H9 (cell line): ENCODE results near the gene SLC17A2. TPM values are rescaled to one million over a fixed set of nuclear protein-coding genes. Genes with fewer than 3 reads are reported as not detected.

Source experiments
- DNase-seq: peaks from one replicate; pipeline ENCODE4 v3.0.0-alpha.2; 2017
- H2AFZ ChIP-seq: one replicate; pipeline ENCODE4 v1.6.1; 2013; ENCODE audit warnings: mild to moderate bottlenecking, low read length, control low read depth, moderate library complexity
- H2AK5ac ChIP-seq: 2 replicates; pipeline ENCODE4 v1.6.1; 2013; ENCODE audit warnings: low read length, control low read depth, mixed read lengths; ENCODE audit not compliant: insufficient read length
- H2BK120ac ChIP-seq: one replicate; pipeline ENCODE4 v1.6.1; 2013; ENCODE audit warnings: low read depth, mild to moderate bottlenecking, low read length, control low read depth, inconsistent platforms; ENCODE audit not compliant: poor library complexity, severe bottlenecking
- H2BK12ac ChIP-seq: 2 replicates; pipeline ENCODE4 v1.6.1; 2013; ENCODE audit warnings: low read length, control low read depth, mixed read lengths, low read depth; ENCODE audit not compliant: insufficient read length
- H2BK15ac ChIP-seq: 2 replicates; pipeline ENCODE4 v1.6.1; 2013; ENCODE audit warnings: low read depth, low read length, control low read depth
- H2BK20ac ChIP-seq: one replicate; pipeline ENCODE4 v1.6.1; 2013; ENCODE audit warnings: low read depth, mild to moderate bottlenecking, low read length, control low read depth, inconsistent platforms; ENCODE audit not compliant: poor library complexity, severe bottlenecking
- H2BK5ac ChIP-seq: 2 replicates; pipeline ENCODE4 v1.6.1; 2013; ENCODE audit warnings: low read length, control low read depth, mixed read lengths; ENCODE audit not compliant: insufficient read length
- H3K14ac ChIP-seq: 2 replicates; pipeline ENCODE4 v1.6.1; 2013; ENCODE audit warnings: low read length, control low read depth; ENCODE audit not compliant: insufficient read depth
- H3K18ac ChIP-seq: 2 replicates; pipeline ENCODE4 v1.6.1; 2013; ENCODE audit warnings: low read depth, mild to moderate bottlenecking, mixed read lengths, low read length, control low read depth; ENCODE audit not compliant: insufficient read length
- H3K23ac ChIP-seq: 2 replicates; pipeline ENCODE4 v1.6.1; 2013; ENCODE audit warnings: low read length, control low read depth, mixed read lengths, low read depth; ENCODE audit not compliant: insufficient read length
- H3K23me2 ChIP-seq: 2 replicates; pipeline ENCODE4 v1.6.1; 2013; ENCODE audit warnings: low read depth, mild to moderate bottlenecking, mixed read lengths, low read length, control low read depth; ENCODE audit not compliant: insufficient read length, poor library complexity, severe bottlenecking
- H3K27ac ChIP-seq: 2 replicates; pipeline ENCODE4 v1.5.1; 2013; ENCODE audit warnings: low read length, control low read depth, mixed read lengths, low read depth; ENCODE audit not compliant: insufficient read length
- H3K27me3 ChIP-seq: 2 replicates; pipeline ENCODE4 v1.6.1; 2013; ENCODE audit warnings: low read length, control low read depth, inconsistent platforms; ENCODE audit not compliant: insufficient read depth
- H3K4ac ChIP-seq: 2 replicates; pipeline ENCODE4 v1.6.1; 2013; ENCODE audit warnings: low read depth, mild to moderate bottlenecking, control low read depth, inconsistent platforms, low read length, moderate library complexity
- H3K4me1 ChIP-seq: 2 replicates; pipeline ENCODE4 v1.6.1; 2013; ENCODE audit warnings: low read length, control low read depth, inconsistent platforms; ENCODE audit not compliant: insufficient read depth
- H3K4me2 ChIP-seq: 2 replicates; pipeline ENCODE4 v1.6.1; 2013; ENCODE audit warnings: low read length, control low read depth, mixed read lengths; ENCODE audit not compliant: insufficient read length, insufficient read depth
- H3K56ac ChIP-seq: 2 replicates; pipeline ENCODE4 v1.6.1; 2013; ENCODE audit warnings: low read depth, mild to moderate bottlenecking, mixed read lengths, low read length, control low read depth; ENCODE audit not compliant: insufficient read length
- H3K79me1 ChIP-seq: 2 replicates; pipeline ENCODE4 v1.6.1; 2013; ENCODE audit warnings: low read depth, mild to moderate bottlenecking, moderate library complexity, low read length, control low read depth, inconsistent platforms; ENCODE audit not compliant: insufficient read depth, poor library complexity, severe bottlenecking
- H3K79me2 ChIP-seq: 2 replicates; pipeline ENCODE4 v1.6.1; 2013; ENCODE audit warnings: low read length, control low read depth, inconsistent platforms; ENCODE audit not compliant: insufficient read depth
- H3K9ac ChIP-seq: 2 replicates; pipeline ENCODE4 v1.6.1; 2013; ENCODE audit warnings: low read length, control low read depth, mixed read lengths; ENCODE audit not compliant: insufficient read length; ENCODE audit errors: extremely low read depth
- H3K9me3 ChIP-seq: one replicate; pipeline ENCODE4 v1.6.1; 2013; ENCODE audit warnings: low read depth, low read length, inconsistent platforms; ENCODE audit not compliant: control insufficient read depth
- H3T11ph ChIP-seq: one replicate; pipeline ENCODE4 v1.6.1; 2013; ENCODE audit warnings: mild to moderate bottlenecking, low read length, control low read depth, inconsistent platforms
- H4K20me1 ChIP-seq: one replicate; pipeline ENCODE4 v1.6.1; 2013; ENCODE audit not compliant: control insufficient read depth, insufficient read length, insufficient read depth
- H4K5ac ChIP-seq: 2 replicates; pipeline ENCODE4 v1.6.1; 2013; ENCODE audit warnings: low read depth, mild to moderate bottlenecking, mixed read lengths, low read length, control low read depth; ENCODE audit not compliant: insufficient read length
- H4K8ac ChIP-seq: replicated peaks from 2 replicates; pipeline ENCODE4 v1.6.1; 2013; ENCODE audit warnings: low read length, control low read depth, mixed read lengths, low read depth; ENCODE audit not compliant: insufficient read length
- H4K91ac ChIP-seq: 2 replicates; pipeline ENCODE4 v1.6.1; 2013; ENCODE audit warnings: low read depth, mild to moderate bottlenecking, moderate library complexity, mixed read lengths, low read length, control low read depth; ENCODE audit not compliant: insufficient read length
- H3K27ac Mint-ChIP-seq, 3 experiments: 2 replicates in 2 of 3; 3 replicates in 1 of 3; pipeline ENCODE4 v1.8.0; 2020 to 2021; ENCODE audit warnings: mixed read lengths in 3 of 3, mild to moderate bottlenecking in 1 of 3, moderate library complexity in 1 of 3
- H3K27me3 Mint-ChIP-seq: 2 replicates; pipeline ENCODE4 v1.8.0; 2021; ENCODE audit warnings: low read depth, mild to moderate bottlenecking, moderate library complexity, mixed read lengths
- H3K36me3 Mint-ChIP-seq, 3 experiments: 2 replicates in 2 of 3; 3 replicates in 1 of 3; pipeline ENCODE4 v1.8.0; 2020 to 2021; ENCODE audit warnings: low read depth in 3 of 3, mixed read lengths in 3 of 3; ENCODE audit not compliant: insufficient read depth in 1 of 3
- H3K4me1 Mint-ChIP-seq, 2 experiments: 2 replicates each; pipeline ENCODE4 v1.8.0; 2020; ENCODE audit warnings: mixed read lengths in 2 of 2
- H3K4me3 Mint-ChIP-seq, 2 experiments: 2 replicates in 1 of 2; 3 replicates in 1 of 2; pipeline ENCODE4 v1.8.0; 2020 to 2021; ENCODE audit warnings: mild to moderate bottlenecking in 2 of 2, mixed read lengths in 2 of 2, moderate library complexity in 1 of 2
- H3K9me3 Mint-ChIP-seq, 2 experiments: 2 replicates in 1 of 2; 3 replicates in 1 of 2; pipeline ENCODE4 v1.8.0; 2020; ENCODE audit warnings: mild to moderate bottlenecking in 2 of 2, mixed read lengths in 2 of 2, moderate library complexity in 1 of 2
- WGBS: extraction: QIAGEN DNeasy Blood & Tissue Kit; methylation state at CpG from one replicate; pipeline ENCODE4 v1.1.7; 2013; ENCODE audit warnings: missing lambda C conversion rate, low lambda C conversion rate, mixed read lengths; ENCODE audit not compliant: insufficient read length; ENCODE audit errors: extremely low coverage; 5-methylcytosine and 5-hydroxymethylcytosine counted together
- total RNA-seq: library from RNA; stranded (reverse); gene quantifications from 2 replicates; pipeline ENCODE4 v1.2.1, GENCODE V29; 2021
- TF ChIP-seq, protein P1 (sequence below): fragments of 200-600 bp; sonication (generic); conservative IDR thresholded peaks from 3 replicates; pipeline ENCODE4 v1.8.0; 2021; ENCODE audit warnings: antibody characterized with exemption, mild to moderate bottlenecking

The SLC17A2 gene
- total RNA-seq, 1 experiment from 2014 or later = not detected

DNA sequence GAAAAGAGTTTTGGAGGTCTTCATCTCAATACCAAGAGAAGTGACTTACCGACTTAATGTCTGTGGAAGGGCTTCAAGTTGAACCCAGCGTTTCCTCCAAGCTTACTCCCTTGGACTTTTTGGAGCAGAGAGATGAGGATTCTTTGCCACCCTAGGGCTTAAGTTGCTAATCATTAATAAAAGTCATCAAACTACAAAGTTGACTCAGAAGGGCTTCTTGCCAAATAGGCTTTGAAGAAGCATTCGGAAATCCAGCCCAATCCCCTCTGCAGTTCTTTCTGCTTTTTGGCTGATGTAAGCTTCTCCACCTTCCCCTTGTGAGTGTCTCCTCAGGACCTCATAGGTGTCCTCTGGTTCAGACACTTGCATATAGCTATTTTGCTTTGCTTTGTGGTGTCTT, 56.4 kb downstream of the SLC17A2 start, which contains the start of gene SLC17A3:
Gene SLC17A3, minus strand, starts transcription at position 126 of the 400 bp plus-strand sequence. CDS start 5,856 bp downstream, outside the sequence.
- H3K9me3 Mint-ChIP-seq = no peaks in the 10 kb centered on the region
- H3K14ac ChIP-seq = no peak within 1 kb of the TSS
- H2BK5ac ChIP-seq = no peak within 1 kb of the TSS
- no peak within 1 kb of the TSS for H2BK120ac ChIP-seq
- H2BK12ac ChIP-seq = no peak within 1 kb of the TSS
- no peak within 1 kb of the TSS for H3K4me2 ChIP-seq
- no peak for DNase-seq
- no peak within 1 kb of the TSS for H3K23ac ChIP-seq
- no peak within 1 kb of the TSS for H2BK20ac ChIP-seq
- H3K27me3 ChIP-seq = no peaks in the 10 kb centered on the region
- no peak within 1 kb of the TSS for H3T11ph ChIP-seq
- no peak within 1 kb of the TSS for H3K27ac ChIP-seq
- H3K79me2 ChIP-seq = no peaks in the 10 kb centered on the region
- TF ChIP-seq, protein P1, sequence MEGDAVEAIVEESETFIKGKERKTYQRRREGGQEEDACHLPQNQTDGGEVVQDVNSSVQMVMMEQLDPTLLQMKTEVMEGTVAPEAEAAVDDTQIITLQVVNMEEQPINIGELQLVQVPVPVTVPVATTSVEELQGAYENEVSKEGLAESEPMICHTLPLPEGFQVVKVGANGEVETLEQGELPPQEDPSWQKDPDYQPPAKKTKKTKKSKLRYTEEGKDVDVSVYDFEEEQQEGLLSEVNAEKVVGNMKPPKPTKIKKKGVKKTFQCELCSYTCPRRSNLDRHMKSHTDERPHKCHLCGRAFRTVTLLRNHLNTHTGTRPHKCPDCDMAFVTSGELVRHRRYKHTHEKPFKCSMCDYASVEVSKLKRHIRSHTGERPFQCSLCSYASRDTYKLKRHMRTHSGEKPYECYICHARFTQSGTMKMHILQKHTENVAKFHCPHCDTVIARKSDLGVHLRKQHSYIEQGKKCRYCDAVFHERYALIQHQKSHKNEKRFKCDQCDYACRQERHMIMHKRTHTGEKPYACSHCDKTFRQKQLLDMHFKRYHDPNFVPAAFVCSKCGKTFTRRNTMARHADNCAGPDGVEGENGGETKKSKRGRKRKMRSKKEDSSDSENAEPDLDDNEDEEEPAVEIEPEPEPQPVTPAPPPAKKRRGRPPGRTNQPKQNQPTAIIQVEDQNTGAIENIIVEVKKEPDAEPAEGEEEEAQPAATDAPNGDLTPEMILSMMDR = no peak
- no peak within 1 kb of the TSS for H3K27ac Mint-ChIP-seq
- no peak within 1 kb of the TSS for H2BK15ac ChIP-seq
- no peaks in the 10 kb centered on the region for H3K4me1 ChIP-seq
- no peak within 1 kb of the TSS for H3K56ac ChIP-seq
- no peak within 1 kb of the TSS for H4K91ac ChIP-seq
- H3K79me1 ChIP-seq = no peaks in the 10 kb centered on the region
- H3K27me3 Mint-ChIP-seq = no peaks in the 10 kb centered on the region
- H2AK5ac ChIP-seq = no peak within 1 kb of the TSS
- no peaks in the 10 kb centered on the region for H3K9me3 ChIP-seq
- no CpG with 5 or more reads among the region's 3 CpGs for whole genome bisulfite sequencing
- no peaks in the 10 kb centered on the region for H4K20me1 ChIP-seq
- H4K8ac ChIP-seq = no peak within 1 kb of the TSS
- H3K4me3 Mint-ChIP-seq = no peak within 1 kb of the TSS
- no peak within 1 kb of the TSS for H3K9ac ChIP-seq
- H2AFZ ChIP-seq = no peak within 1 kb of the TSS
- no peak within 1 kb of the TSS for H3K18ac ChIP-seq
- H3K4ac ChIP-seq = no peak within 1 kb of the TSS
- no peaks in the 10 kb centered on the region for H3K23me2 ChIP-seq
- no peaks in the 10 kb centered on the region for H3K4me1 Mint-ChIP-seq
- no peak within 1 kb of the TSS for H4K5ac ChIP-seq
- H3K36me3 Mint-ChIP-seq = no peaks in the 10 kb centered on the region
